Gastrocnemius medialis (tissue), 4 donors: ENCODE results near the gene MYH16.

ENCODE experiments used
- CTCF ChIP-seq, 5 experiments: fragments of 450-650 bp in 3 of 5; fragments of 200-600 bp in 2 of 5; sonication (generic) in 2 of 5; IDR thresholded peaks in 4 of 5; conservative IDR thresholded peaks in 1 of 5; 1 replicate in 4 of 5; 2 replicates in 1 of 5; pipeline ENCODE4 v1.5.1; 2016 to 2019; ENCODE audit warnings: antibody characterized with exemption in 5 of 5, mild to moderate bottlenecking in 3 of 5, moderate library complexity in 3 of 5
- POLR2A ChIP-seq, 2 donors: fragments of 450-650 bp; IDR thresholded peaks; one replicate each; pipeline ENCODE4 v1.6.1; 2017; ENCODE audit warnings: antibody characterized with exemption in 2 of 2, mild to moderate bottlenecking in 2 of 2, moderate library complexity in 2 of 2

GRCh38 chr7:99257675-99258074 lies 15.0 kb upstream of the MYH16 start:
- no peak for TF ChIP-seq POLR2A (IDR thresholded peaks at IDR 0.05)
- no peak for TF ChIP-seq CTCF (IDR thresholded peaks at IDR 0.05 in 4 of 5, conservative IDR thresholded peaks at IDR 0.05 in 1 of 5)
